ENCODE results near the gene NCEH1.
"Not testable (repeated sequence)": the region's sequence is repeated elsewhere in the genome, so short reads cannot be mapped to it uniquely, and the experiment has no call there.

NCEH1 gene

DNA sequence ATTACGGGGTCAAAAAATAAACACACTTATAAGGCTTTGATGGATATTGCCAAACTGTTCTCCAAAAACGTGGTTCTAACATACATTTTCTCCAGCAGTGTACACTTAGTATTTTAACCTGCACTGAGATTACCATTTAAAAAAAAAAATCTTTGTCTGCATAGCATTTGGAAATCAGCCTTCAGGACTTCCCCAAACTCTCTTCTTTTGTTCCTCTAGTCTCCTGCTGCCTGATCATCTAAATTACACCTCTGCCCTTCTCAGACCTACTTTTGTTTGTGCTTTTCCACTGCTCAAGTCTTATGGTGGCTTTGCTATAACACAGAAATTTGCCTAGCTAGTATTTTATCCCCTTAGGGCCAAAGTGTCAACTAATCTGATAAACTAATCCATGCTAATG lies 3.8 kb downstream of the NCEH1 start:
- TF ChIP-seq, protein P1, sequence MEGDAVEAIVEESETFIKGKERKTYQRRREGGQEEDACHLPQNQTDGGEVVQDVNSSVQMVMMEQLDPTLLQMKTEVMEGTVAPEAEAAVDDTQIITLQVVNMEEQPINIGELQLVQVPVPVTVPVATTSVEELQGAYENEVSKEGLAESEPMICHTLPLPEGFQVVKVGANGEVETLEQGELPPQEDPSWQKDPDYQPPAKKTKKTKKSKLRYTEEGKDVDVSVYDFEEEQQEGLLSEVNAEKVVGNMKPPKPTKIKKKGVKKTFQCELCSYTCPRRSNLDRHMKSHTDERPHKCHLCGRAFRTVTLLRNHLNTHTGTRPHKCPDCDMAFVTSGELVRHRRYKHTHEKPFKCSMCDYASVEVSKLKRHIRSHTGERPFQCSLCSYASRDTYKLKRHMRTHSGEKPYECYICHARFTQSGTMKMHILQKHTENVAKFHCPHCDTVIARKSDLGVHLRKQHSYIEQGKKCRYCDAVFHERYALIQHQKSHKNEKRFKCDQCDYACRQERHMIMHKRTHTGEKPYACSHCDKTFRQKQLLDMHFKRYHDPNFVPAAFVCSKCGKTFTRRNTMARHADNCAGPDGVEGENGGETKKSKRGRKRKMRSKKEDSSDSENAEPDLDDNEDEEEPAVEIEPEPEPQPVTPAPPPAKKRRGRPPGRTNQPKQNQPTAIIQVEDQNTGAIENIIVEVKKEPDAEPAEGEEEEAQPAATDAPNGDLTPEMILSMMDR (IDR thresholded peaks at IDR 0.05; ENCODE audit: extremely low read depth, insufficient read depth, missing control alignments), result no peak
- no peak for DNase-seq (ENCODE audit: low spot score)
- in situ Hi-C loops (cut with MboI; ENCODE audit: low pct_unique_long_range_greater_than_20kb, low sequenced_read_pairs, unreplicated experiment), result no loop called here

DNA sequence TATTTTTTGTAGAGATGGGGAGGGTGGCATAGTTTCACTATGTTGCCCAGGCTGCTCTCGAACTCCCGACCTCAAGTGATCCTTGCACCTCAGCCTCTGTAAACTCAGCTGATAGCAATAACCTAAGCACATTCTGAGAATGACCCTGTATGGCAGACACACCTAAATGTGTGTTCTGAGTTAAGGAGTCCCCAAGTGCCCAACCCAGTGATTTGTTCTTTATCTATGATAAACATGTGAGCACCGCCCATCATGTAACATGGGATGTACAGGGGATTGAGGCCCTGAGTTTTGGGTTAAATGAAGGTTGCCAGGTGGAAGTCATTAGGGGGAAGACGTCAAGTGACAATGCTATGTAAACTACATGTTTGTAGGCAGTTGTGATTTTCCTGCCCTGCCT lies 5.7 kb downstream of the NCEH1 start:
- in situ Hi-C loops (cut with MboI; ENCODE audit: low pct_unique_long_range_greater_than_20kb, low sequenced_read_pairs, unreplicated experiment), result no loop called here
- TF ChIP-seq, protein P1 (IDR thresholded peaks at IDR 0.05; ENCODE audit: extremely low read depth, insufficient read depth, missing control alignments), result no peak
- no peak for DNase-seq (ENCODE audit: low spot score)

DNA sequence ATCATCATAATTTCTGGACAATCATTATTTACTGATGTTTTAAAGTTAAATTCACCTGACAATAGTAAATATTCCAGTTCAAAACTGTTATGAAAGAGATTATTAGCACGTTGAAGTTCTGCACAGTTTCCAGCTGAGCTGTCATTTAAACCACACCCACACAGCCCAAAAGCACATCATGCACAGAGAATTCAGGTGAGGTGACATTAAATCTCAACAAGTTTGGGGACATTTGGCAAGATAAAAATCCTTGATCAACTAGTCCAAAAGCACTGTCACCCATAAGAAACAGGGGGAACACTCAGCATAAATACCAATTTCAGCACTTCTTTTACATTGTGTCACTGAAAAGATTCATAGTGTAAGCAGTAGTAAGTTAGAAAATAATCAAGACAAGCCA lies 6.9 kb downstream of the NCEH1 start:
- DNase-seq (ENCODE audit: low spot score), result no peak
- in situ Hi-C loops (cut with MboI; ENCODE audit: low pct_unique_long_range_greater_than_20kb, low sequenced_read_pairs, unreplicated experiment), result no loop called here
- TF ChIP-seq, protein P1 (IDR thresholded peaks at IDR 0.05; ENCODE audit: extremely low read depth, insufficient read depth, missing control alignments), result no peak

DNA sequence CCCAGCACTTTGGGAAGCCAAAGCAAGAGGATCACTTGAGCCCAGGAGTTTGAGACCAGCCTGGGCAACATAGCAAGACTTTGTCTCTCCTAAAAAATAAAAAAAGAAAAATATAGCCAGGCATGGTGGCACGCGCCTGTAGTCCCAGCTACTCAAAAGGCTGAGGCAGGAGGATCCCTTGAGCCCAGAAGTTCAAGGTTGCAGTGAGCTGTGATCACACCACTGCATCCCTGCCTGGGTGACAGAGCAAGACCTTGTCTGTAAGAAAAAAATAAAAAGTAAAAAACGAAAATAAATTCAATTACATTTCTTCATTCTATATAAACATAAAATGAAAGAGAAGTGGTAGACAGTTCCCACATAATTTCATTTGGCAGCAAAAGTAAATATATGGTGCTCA lies 8.1 kb downstream of the NCEH1 start:
- in situ Hi-C loops (cut with MboI; ENCODE audit: low pct_unique_long_range_greater_than_20kb, low sequenced_read_pairs, unreplicated experiment); DNase-seq (ENCODE audit: low spot score): not testable (repeated sequence)

DNA sequence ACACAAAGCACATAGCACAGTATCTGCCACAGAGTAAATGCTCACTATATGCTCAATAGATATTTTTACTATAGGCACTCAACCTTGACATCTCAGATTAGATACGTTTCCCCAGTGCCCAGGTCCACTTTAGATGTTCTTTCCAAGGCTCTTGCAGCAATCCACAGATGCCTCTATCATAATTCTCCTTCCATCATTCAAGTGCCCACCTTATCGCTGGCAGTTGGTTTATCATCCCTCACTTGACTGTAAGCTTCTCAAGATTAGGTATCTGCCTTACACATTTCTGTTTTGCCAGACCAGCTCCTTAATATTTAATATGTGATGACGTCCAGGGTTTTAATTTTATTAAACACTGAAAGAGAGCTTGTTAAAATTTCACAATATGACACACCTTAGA lies 8.6 kb downstream of the NCEH1 start:
- TF ChIP-seq, protein P1 (IDR thresholded peaks at IDR 0.05; ENCODE audit: extremely low read depth, insufficient read depth, missing control alignments), result no peak
- no peak for DNase-seq (ENCODE audit: low spot score)
- in situ Hi-C loops (cut with MboI; ENCODE audit: low pct_unique_long_range_greater_than_20kb, low sequenced_read_pairs, unreplicated experiment), result no loop called here

DNA sequence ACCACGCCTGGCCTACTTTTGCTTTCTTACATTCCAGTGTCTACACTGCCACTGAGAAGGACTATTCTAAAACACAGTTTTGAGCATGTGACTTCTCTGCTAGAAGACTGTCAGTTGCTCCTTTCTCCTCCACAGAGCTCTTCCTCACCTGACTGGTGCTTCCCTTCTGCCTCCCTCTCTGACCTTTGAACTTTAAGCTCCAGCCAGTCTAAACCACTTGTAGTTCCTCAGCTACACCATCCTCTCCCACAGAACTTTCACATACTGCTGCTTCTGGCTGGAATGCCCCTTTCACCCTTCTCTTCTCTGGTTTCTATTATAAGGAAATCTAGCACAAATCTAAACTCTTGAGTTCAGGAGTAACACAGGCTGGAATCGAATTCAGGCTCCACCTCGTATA lies 9.1 kb downstream of the NCEH1 start:
- DNase-seq (ENCODE audit: low spot score), result no peak
- in situ Hi-C loops (cut with MboI; ENCODE audit: low pct_unique_long_range_greater_than_20kb, low sequenced_read_pairs, unreplicated experiment), result no loop called here
- TF ChIP-seq, protein P1 (IDR thresholded peaks at IDR 0.05; ENCODE audit: extremely low read depth, insufficient read depth, missing control alignments), result no peak

DNA sequence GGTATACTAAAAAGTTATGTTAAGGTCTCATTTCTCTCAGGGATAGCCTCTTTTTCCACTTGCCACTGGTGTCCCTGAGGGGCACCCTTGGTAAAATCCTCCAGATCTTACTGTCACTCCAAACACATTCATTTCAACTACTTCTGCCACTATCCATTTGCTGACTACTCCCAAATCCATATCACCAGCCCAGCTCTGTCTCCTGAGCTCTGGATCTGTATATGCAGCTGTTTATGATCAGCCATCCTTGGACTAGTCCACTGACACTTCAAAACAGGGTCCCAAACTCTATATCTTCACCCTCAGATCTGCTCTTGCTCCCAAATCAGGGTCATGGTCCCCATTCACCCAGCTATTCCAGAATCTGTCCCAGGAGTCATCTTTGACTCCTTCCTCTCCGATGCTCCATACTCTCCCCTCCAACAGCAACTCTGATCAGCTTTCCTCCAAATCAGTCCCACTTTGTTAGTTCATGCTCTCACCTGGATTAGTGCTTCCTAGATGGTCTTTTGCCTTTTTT lies 9.9 kb downstream of the NCEH1 start:
- no peak for DNase-seq (ENCODE audit: low spot score)
- in situ Hi-C loops (cut with MboI; ENCODE audit: low pct_unique_long_range_greater_than_20kb, low sequenced_read_pairs, unreplicated experiment), result no loop called here
- TF ChIP-seq, protein P1 (IDR thresholded peaks at IDR 0.05; ENCODE audit: extremely low read depth, insufficient read depth, missing control alignments), result no peak

Data from GM13977 (cell line).